T follicular helper cell (primary cell): Measurements from ENCODE around the gene ACTN1.

Experiments used
- DNase-seq: peaks from one replicate; pipeline ENCODE4 v3.0.0-alpha.2; 2020; ENCODE audit warnings: low read depth

The ACTN1 gene

GRCh38 chr14:68951035-68951797 lies 27.9 kb downstream of the ACTN1 start:
- no peak for DNase-seq

GRCh38 chr14:68950111-68950510 lies 29.0 kb downstream of the ACTN1 start:
- DNase-seq: no peak

DNA sequence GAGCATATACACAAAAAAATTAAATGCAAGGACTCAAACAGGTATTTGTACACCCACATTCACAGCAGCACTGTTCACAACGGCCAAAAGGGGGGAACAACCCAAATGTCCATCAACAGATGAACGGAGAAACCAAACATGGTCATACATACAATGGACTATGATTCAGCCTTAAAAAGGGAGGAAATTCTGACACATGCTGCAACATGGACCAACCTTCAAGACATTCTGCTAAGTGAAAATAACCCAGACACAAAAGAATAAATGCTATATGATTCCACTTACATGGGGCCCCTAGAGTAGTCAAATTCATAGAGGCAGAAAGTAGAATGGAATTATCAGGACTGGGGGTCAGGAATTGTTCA lies 29.5 kb downstream of the ACTN1 start:
- no peak for DNase-seq

DNA sequence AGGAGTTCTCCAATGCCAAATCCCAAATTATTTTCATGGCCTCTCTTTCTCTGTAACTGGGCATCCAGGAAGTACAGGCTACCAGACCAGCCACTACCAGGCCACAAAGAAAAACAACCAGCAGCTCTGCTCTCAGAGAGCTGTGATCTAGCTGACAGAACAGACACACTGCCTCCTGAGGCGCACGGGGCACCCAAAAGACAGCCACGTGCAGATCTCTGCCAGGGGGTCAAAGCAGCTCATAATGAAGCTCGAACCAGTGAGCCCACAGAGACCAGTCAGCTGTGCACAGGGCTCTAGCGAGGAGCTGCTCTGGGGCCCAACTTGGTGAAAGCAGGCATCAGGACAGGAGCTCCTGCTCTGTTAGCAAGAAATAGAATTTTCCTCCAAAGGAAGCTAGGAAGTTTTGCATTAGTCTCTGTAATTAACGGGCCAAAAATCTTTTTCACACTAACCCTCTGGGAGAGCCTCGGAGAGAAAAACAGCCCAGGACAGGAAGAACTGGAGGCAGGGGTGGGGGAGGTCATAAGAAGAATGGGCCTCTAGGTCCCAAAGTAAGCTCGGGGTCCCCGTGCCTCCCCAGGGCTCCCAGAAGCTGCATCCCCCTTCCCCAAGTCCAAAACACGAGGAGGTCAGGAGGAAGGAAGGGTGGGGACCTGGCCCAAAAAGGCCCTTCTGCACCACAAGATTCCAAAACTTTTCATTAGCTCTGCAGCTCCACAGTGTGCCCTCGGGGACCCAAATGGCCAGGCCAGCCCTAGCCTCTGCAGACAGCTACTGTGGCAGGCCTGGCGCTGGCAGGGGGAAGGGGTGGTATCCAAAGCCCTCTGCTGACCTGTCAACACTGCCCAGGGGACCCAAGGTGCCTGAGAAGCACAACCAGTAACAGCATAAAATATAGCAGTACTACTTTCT lies 30.2 kb downstream of the ACTN1 start:
- DNase-seq: no peak

DNA sequence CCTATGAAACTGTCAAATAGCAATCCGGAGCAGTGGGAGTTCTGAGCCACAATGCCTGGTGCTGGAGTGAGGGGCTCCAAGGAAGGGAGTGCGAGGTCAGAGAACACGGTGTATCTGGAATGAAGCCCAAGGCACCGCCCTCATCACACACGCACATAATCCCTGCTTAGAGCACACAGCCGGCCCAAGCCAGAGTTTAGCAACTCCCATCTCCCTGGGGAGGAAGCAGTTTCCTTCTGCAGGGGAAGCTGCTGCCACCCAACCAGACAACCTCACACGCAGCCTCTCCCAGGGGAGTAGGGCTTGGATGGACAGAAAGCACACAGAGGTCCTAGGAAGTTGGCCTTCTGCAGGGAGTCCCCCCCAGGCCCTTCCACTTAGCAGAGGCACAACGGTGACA lies 31.3 kb downstream of the ACTN1 start:
- no peak for DNase-seq

DNA sequence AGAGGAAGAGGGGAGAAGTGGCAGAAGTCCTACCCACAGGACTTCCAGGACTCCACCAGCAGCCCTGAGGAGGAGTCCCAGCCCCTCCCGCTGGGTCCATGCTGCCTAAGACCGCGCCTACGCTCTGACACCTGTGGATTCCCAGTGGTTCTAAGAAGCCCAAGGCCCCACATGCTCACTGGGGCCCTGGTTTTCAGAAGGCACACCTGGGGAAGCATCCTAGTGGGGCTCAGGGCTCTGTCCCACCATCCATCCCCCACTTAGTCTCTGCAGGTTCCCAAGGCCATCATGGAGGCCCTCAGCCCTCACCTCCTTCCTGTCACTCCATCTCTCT lies 32.6 kb downstream of the ACTN1 start:
- no peak for DNase-seq

- no peak for DNase-seq
Measured at GRCh38 chr14:68945585-68946488, 33.3 kb downstream of the ACTN1 start.

DNA sequence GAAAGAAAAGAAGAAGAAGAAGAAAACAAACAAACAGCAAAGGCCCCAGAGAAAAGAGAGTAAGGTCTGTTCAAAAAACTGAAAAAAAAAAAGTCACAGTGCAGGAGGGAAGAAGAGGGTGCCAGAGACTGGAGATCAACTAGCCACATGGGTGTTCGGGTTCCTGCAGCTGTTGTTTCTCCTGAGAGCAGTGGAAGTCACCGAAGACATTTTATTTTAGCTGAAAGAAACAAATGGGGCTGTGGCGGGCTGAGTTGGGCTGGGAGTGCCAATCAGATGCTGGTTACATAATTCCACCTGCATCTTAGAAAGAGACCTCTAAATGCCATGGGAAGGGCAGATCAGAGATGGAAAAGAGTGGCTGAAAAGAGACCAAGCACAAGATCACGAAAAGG lies 33.9 kb downstream of the ACTN1 start:
- no peak for DNase-seq

GRCh38 chr14:68944162-68944561 lies 34.9 kb downstream of the ACTN1 start:
- DNase-seq: no peak

- no peak for DNase-seq
Measured at GRCh38 chr14:68943107-68943506, 36.0 kb downstream of the ACTN1 start.

DNA sequence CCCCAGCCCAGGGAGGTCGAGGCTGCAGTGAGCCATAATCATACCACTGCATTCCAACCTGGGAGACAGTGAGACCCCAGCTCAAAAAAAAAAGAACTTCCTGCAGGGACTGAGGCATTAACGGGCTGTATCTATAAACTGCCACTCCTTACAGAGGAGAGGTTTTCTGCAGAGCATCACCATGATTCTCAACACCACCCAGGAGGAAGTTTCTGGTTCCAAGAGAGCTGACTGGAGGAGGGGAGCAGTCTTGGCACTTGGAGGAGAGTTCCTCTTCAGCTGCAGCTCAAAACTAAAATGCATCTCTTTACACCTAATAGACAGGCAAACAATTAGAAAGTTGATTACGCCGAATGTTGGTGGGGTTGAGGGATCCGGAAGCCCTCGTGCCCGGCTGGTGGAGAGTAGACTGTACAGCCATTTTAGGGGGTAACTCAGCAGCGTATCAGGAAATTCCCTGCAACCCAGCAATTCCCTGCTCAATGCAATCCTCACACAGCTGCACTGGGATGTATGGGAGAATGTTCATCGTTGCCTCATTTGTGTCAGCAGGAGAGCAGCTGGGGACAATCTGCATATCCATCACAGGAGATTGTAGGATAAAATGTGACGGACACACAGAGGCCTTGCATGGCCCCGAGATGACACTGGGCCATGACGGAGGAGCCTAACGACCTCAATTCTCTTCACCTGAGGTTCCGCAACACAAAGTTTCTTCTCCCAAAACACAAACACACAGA lies 36.6 kb downstream of the ACTN1 start:
- DNase-seq: no peak

- DNase-seq: no peak
Measured at GRCh38 chr14:68941820-68942219, 37.3 kb downstream of the ACTN1 start.

DNA sequence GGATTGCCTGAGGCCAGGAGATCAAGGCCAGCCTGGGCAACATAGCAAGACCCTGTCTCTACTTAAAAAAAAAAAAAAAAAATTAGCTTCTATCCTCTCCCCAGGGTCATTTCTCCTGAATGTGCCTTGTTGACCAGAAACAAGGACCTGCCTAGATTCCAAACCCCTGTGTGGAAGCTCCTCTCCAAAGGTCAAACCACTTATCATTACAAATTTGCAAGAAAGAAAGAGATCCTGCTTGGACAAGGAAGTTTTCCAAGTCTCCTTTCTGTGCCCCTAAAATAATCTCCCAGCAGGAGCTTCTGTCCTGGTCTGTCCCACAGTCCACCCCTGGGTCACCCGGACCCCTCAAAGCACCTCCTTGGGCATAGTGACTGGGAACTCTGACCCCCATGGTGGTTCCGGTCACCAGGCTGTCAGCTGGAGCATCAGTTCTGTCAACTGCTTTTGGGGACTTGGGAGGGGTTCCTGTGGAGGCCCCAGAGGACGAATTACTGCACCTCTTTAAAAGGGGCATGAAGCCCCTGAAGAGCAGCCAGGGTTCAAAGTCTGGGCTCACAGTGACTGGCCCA lies 38.4 kb downstream of the ACTN1 start:
- DNase-seq: no peak

GRCh38 chr14:68939893-68940613 lies 39.0 kb downstream of the ACTN1 start:
- DNase-seq: no peak

DNA sequence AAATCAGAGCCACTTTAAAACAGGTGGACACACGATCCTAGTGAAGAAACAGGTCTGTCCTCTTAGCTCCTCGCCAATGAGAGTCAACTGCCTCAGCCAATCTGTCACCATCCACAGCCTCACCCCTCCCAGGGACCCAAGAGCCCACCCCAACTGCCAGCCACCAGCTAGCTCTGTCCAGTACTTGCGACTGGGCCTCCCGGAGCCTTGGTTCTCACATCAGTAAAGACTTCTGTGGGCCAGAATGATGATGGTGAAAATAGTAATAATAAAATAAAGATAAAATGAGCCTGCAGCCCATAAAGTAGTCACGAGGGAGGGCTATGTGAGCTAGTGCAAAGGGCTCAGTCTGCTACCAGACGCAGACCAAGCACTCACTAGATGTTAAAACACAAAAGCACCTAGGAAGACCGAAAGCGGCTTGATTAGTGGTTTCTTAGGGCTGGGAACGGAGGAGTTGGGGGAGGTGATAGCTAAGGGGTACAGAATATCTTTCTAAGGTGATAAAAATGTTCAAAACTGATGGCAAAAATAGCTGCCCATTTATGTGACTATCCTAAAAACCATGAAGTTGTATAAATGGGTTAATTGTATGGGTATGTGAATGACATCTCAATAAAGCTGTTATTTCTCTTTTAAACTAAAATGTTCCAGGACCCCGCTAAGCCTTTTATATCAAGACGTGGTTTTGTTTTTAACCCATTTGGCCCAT lies 39.8 kb downstream of the ACTN1 start:
- no peak for DNase-seq

DNA sequence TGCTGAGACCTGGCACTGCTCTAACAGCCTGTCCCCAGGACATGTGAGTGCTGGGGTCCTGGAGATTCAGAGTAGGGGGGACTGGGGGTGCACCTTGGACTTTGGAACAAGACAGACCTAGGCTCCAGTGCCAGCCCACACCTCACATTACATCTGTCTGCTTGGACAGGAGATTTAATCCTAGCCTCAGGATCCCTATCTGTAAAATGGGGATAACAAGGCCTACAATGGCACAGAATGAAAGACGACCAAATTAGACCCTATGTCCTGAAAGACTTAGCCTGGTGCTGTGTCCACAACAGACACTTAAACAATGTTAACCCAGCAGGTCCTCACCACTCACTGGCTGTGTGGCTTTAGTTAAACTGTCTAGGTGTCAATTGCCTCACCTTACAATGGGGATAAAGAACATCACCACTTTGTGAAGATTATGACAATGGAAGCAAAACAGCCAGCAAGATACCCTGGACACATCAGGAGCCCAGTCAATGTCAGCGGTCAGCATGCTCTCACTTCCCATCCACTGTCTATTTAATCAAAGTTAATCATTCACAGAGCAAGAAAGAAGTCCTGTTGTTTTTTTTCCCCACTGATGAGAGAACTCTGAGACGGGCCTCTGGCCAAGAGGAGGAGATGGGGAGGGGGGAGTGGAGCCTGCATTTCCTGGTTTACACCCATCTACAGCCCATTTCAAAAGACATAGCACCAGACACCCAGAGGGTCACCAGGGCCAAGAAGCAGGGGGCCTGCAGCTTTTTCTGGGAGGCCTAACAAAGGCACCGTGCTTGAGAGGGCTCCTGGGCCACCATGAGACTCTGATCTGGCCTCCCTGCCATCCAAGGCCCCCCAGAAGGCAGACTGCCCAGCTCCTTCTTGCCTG lies 40.6 kb downstream of the ACTN1 start:
- DNase-seq: no peak

DNA sequence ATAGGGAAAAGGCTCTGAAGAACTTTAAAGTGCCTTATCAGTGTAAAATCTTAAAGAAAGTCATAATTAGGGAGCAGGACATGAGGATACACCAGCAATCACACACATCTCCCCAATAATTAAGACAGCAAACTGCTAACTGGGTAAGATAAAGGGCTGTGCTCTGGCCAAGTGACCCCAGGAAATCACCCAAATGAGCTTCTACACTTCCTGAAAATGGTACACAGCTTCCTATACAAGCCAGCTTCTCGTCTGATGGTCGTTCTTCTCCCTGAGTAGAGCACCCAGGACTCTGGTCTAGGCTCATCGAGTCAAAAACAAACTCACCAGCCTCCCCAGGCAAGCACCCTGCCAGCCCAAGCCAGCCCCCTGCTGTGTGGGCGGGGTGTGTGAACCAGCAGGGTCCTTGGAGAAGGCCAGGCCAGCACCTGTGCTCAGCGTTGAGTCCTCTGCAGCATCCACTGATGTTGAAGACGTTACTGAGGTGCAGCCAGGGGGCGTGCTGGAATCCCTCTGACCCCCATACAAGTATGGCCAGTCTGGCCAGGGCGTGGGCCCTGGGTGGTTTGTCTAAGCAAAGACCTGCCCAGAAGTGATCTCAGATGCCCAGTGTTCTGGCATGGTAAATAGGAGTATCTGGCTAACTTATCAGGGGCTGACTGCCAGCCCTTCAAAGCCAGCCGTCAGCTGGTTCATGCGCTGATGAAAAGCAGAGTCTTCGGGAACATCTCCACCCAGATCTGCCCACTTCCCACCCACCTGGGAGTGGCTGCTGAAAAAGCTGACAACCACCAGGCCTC lies 41.4 kb downstream of the ACTN1 start:
- DNase-seq: no peak

DNA sequence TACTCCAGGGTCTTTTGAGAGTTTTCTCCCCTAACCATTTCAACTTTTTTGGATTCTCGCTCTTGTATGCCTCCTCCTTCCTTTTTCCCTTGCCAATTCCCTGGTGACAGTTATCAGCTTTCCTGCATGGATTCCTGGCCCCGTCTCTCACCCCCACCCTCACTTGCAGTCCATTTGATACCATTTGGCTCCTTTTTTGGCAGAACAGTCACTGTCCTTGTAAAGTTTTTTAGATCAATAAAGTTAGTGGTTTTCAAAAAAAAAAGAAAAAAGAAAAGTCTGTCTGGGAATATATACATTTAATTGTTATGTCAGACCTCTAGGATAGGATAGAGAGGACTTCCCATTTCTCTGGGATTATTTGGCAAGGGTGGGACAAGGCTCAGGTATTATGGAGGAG lies 42.1 kb downstream of the ACTN1 start:
- DNase-seq: no peak
